HFFc6 (cell line): ENCODE data around the gene TSPAN33. TPM values are rescaled to one million over a fixed set of nuclear protein-coding genes. Genes with fewer than 3 reads are reported as not detected.
A peak's percentile ranks its signal among the peaks of the same experiment; 100 is the strongest.

ENCODE experiments used
- DNase-seq: peaks from one replicate; pipeline ENCODE4 v3.0.0-alpha.2; 2018
- H3K27ac Mint-ChIP-seq: 2 replicates; pipeline ENCODE4 v1.8.0; 2020; ENCODE audit warnings: mild to moderate bottlenecking, mixed read lengths
- H3K27me3 Mint-ChIP-seq: 2 replicates; pipeline ENCODE4 v1.8.0; 2021; ENCODE audit warnings: mild to moderate bottlenecking, moderate library complexity, mixed read lengths; ENCODE audit not compliant: insufficient read depth
- H3K36me3 Mint-ChIP-seq: 2 replicates; pipeline ENCODE4 v1.8.0; 2021; ENCODE audit warnings: low read depth, mixed read lengths
- H3K4me1 Mint-ChIP-seq: 2 replicates; pipeline ENCODE4 v1.8.0; 2020; ENCODE audit warnings: low read depth, mixed read lengths
- H3K4me3 Mint-ChIP-seq: 2 replicates; pipeline ENCODE4 v1.8.0; 2020; ENCODE audit warnings: mild to moderate bottlenecking, moderate library complexity, mixed read lengths
- H3K9me3 Mint-ChIP-seq: 2 replicates; pipeline ENCODE4 v1.8.0; 2020; ENCODE audit warnings: mild to moderate bottlenecking, mixed read lengths
- total RNA-seq, 6 experiments: library from RNA; stranded (reverse); fragmentation: NEBNext Ultra II Directional; extraction: Animal tissue kit (Norgen Biotek cat#: 25700); gene quantifications; 2 replicates in 1 of 6; 3 replicates in 5 of 6; pipeline ENCODE4 v1.2.3, GENCODE V29; 2021
- TF ChIP-seq, protein P1 (sequence below): fragments of 200-600 bp; sonication (generic); IDR thresholded peaks from 2 replicates; pipeline ENCODE4 v1.5.0; 2021; ENCODE audit warnings: antibody characterized with exemption, mild to moderate bottlenecking

TSPAN33 gene
- total RNA-seq, 6 experiments from 2014 or later = 0.12 to 0.30 (median 0.19) TPM; not detected in 1

DNA sequence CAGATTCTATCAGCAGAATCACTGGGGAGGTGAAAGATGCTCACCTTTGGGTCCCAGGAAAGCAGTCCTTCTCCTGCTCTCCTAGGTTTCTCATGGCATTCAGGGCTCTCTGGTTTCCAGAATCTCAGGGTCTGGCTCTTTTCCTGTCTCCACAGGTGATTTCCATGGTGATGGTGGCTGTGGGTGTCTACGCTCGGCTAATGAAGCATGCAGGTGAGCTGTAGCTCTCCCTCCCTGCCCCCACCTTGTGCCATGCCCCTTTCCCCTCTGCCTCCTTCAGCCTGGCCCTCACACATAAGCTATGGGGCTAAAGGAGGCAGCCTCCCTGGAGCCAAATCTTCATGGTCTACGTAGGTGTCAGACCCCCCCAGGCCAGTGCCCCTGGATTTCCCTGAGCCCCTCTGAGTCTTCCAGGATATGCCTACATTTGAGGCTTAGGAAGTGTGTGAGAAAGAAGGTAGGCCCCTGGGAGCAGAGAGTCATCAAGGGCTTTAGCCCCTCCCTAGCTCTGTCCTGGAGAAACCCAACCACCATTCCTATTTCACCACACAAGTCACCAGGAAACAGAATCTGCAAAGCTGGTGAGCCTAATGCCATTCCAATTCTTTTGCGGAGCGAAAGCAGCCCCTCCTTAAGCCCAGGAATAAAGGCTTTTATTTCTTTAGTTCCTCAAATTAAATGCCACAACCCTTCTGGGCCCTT lies 17.2 kb downstream of the TSPAN33 start:
- TF ChIP-seq, protein P1, sequence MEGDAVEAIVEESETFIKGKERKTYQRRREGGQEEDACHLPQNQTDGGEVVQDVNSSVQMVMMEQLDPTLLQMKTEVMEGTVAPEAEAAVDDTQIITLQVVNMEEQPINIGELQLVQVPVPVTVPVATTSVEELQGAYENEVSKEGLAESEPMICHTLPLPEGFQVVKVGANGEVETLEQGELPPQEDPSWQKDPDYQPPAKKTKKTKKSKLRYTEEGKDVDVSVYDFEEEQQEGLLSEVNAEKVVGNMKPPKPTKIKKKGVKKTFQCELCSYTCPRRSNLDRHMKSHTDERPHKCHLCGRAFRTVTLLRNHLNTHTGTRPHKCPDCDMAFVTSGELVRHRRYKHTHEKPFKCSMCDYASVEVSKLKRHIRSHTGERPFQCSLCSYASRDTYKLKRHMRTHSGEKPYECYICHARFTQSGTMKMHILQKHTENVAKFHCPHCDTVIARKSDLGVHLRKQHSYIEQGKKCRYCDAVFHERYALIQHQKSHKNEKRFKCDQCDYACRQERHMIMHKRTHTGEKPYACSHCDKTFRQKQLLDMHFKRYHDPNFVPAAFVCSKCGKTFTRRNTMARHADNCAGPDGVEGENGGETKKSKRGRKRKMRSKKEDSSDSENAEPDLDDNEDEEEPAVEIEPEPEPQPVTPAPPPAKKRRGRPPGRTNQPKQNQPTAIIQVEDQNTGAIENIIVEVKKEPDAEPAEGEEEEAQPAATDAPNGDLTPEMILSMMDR = no peak
- H3K27ac Mint-ChIP-seq = no peak overlapping the region
- peaks cover 25% of the 10 kb centered on the region for H3K27me3 Mint-ChIP-seq
- H3K4me1 Mint-ChIP-seq = no peaks in the 10 kb centered on the region
- no peaks in the 10 kb centered on the region for H3K36me3 Mint-ChIP-seq
- H3K9me3 Mint-ChIP-seq = no peaks in the 10 kb centered on the region
- H3K4me3 Mint-ChIP-seq = no peak overlapping the region
- no peak for DNase-seq

DNA sequence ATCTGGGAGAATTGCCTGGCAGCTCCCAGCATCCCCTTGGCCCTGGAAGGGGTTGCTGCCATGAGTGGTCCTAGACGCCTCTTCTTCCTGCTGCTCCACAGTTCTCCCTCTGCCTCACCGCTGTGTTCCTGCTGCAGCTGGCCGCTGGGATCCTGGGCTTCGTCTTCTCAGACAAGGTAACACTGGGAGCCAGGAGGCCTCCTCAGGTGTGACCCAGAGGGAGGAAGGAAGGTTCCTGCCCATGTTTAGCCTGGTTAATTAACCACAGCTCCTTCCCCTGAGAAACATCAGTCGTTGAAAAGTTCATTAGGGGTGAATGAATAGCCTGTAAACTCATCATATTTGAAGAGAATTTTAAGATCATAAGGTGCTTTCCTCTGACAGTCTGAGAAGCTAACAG lies 18.2 kb downstream of the TSPAN33 start:
- TF ChIP-seq, protein P1 = no peak
- no peak for DNase-seq
- Mint-ChIP-seq H3K36me3 (no peaks in the 10 kb centered on the region), H3K9me3 (no peaks in the 10 kb centered on the region), H3K4me3 (no peak overlapping the region), H3K27me3 (peaks cover 30% of the 10 kb centered on the region), H3K27ac (no peak overlapping the region), H3K4me1 (no peaks in the 10 kb centered on the region)

DNA sequence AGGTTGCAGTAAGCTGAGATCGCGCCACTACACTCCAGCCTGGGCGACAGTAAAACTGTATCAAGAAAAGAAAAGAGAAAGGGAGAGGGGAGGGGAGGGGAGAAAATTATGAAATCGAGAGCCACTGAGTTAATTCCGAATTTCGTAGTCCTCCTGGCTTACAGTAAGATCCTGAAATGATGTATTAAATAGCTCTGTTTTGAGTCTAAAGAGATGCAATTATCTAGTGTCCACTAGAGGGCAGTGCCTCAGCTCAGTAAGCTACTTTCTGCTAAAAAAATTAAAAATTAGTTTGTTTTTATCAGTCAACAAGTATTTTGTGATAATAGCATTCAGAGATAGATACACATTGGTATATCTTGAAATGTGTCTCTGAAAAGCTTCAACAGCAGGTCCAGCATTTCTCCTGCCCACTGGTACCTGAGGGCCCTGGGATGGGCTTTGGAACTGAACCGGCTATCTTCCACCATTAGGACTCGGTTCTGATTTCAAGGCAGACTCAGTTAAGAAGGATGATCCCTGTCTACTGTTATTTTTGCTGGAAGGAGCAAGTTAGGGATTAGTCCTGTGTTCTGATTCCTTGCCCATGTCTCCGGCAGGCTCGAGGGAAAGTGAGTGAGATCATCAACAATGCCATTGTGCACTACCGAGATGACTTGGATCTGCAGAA lies 19.5 kb downstream of the TSPAN33 start:
- no peak overlapping the region for H3K4me3 Mint-ChIP-seq
- H3K27me3 Mint-ChIP-seq = peaks cover 34% of the 10 kb centered on the region
- no peaks in the 10 kb centered on the region for H3K4me1 Mint-ChIP-seq
- no peaks in the 10 kb centered on the region for H3K9me3 Mint-ChIP-seq
- TF ChIP-seq, protein P1 = peak; percentile 94
- peak; percentile 49 for DNase-seq
- no peaks in the 10 kb centered on the region for H3K36me3 Mint-ChIP-seq
- H3K27ac Mint-ChIP-seq = no peak overlapping the region

DNA sequence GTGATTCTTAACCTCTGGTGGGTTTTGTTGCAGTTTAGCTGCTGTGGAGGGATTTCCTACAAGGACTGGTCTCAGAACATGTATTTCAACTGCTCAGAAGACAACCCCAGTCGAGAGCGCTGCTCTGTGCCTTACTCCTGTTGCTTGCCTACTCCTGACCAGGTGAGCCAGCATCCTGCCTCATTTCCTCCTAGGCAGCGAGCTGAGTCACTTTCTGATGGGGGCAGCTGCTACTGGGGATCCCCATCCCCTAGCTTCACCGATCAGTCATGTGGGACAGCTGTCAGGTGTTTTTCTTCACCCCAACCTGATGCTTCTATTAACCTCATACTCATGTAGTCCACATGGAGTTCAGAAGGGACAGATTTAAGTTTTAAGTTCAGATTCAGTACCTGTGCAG lies 22.2 kb downstream of the TSPAN33 start:
- no peak overlapping the region for H3K27ac Mint-ChIP-seq
- no peaks in the 10 kb centered on the region for H3K9me3 Mint-ChIP-seq
- H3K4me3 Mint-ChIP-seq = no peak overlapping the region
- no peaks in the 10 kb centered on the region for H3K4me1 Mint-ChIP-seq
- H3K27me3 Mint-ChIP-seq = peaks cover 54% of the 10 kb centered on the region
- DNase-seq = no peak
- H3K36me3 Mint-ChIP-seq = no peaks in the 10 kb centered on the region
- TF ChIP-seq, protein P1 = no peak

DNA sequence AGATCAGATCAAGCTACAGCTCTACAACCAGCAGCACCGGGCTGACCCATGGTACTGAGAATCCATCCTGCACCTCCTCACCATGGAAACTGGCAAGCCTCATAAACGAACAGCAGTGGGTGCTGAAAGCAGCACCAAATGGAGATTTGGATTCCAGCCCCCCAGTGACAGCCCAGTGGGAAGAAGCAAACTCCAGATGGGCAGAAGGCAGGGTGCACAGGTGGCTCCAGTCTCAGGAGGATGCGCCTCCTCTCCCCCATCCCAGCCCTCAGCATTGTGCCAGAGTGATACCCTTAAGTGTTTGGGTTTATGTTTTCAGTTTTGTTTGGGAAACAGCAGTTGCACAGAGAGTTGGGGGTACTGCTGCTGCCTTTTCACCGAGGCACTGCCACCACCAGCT lies 23.3 kb downstream of the TSPAN33 start:
- H3K27me3 Mint-ChIP-seq = peaks cover 55% of the 10 kb centered on the region
- H3K36me3 Mint-ChIP-seq = no peaks in the 10 kb centered on the region
- no peaks in the 10 kb centered on the region for H3K4me1 Mint-ChIP-seq
- TF ChIP-seq, protein P1 = no peak
- no peak overlapping the region for H3K4me3 Mint-ChIP-seq
- H3K9me3 Mint-ChIP-seq = no peaks in the 10 kb centered on the region
- no peak overlapping the region for H3K27ac Mint-ChIP-seq
- DNase-seq = no peak
